Sigmoid colon (tissue), 3 donors: ENCODE results near the gene PDLIM4.
A peak's percentile ranks its signal among the peaks of the same experiment; 100 is the strongest.

Experiments
- CTCF ChIP-seq, 4 experiments: fragments of 450-650 bp in 3 of 4; fragments of 200-600 bp in 1 of 4; IDR thresholded peaks; one replicate each; pipeline ENCODE4 v1.5.1; 2016 to 2019; ENCODE audit warnings: antibody characterized with exemption in 4 of 4, mild to moderate bottlenecking in 3 of 4, moderate library complexity in 2 of 4
- POLR2A ChIP-seq, 2 donors: fragments of 450-650 bp; IDR thresholded peaks; one replicate each; pipeline ENCODE4 v1.6.1; 2016; ENCODE audit warnings: antibody characterized with exemption in 2 of 2, mild to moderate bottlenecking in 2 of 2, moderate library complexity in 2 of 2

DNA sequence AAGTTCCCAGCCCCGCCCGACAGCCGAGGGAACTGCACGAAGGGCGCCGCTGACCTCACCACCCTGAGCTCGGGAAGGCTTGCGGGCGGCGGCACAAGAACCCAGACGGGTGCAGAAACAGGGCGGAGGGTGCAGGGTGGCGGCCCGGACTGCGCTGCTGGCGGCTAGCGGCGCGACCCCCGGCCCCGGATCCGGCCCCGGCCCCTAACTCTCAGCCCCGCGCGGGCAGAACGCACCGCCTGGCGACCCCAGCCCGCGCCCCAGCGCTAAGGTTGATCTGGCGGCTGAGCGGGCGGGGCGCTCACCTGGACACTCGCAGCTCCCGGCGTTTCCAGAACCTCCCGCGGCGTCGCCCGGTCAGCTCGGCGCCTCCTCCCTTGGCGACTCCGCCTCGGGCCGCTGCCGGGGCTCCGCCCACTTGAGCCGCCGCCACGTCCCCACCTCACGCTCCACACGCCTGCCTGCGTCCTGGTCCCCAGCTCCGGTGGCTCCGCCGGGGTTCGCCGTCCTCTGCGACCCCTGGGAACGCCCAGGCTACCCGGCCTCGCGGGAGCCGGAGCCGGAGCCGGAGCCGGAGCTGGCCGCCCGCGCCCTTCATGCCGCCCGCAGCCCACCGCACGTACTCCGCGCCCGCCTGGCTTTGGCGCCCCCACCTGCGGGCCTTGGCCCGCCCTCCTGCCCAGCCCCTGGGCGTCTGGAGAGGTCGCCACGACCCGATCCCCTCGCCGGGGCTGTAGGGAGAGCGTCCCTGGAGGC is 29.8 kb upstream of the PDLIM4 start, which contains the start of gene P4HA2:
- TF ChIP-seq POLR2A (IDR thresholded peaks at IDR 0.05) = peak in 1 of 2 donors; percentile 73
- peak in 3 of 4 experiments; percentile 19 to 49 (median 25) for TF ChIP-seq CTCF (IDR thresholded peaks at IDR 0.05)
